ENCODE results near the gene RAB3IL1. TPM values are rescaled to one million over a fixed set of nuclear protein-coding genes. Genes with fewer than 3 reads are reported as not detected.

Gene RAB3IL1
- total and polyA plus RNA-seq, 9 of the 15 experiments (the other 6 are each of a cell fraction or from before 2014, with no cell fraction given) = 0.15 to 42.6 (median 15.5) TPM

DNA sequence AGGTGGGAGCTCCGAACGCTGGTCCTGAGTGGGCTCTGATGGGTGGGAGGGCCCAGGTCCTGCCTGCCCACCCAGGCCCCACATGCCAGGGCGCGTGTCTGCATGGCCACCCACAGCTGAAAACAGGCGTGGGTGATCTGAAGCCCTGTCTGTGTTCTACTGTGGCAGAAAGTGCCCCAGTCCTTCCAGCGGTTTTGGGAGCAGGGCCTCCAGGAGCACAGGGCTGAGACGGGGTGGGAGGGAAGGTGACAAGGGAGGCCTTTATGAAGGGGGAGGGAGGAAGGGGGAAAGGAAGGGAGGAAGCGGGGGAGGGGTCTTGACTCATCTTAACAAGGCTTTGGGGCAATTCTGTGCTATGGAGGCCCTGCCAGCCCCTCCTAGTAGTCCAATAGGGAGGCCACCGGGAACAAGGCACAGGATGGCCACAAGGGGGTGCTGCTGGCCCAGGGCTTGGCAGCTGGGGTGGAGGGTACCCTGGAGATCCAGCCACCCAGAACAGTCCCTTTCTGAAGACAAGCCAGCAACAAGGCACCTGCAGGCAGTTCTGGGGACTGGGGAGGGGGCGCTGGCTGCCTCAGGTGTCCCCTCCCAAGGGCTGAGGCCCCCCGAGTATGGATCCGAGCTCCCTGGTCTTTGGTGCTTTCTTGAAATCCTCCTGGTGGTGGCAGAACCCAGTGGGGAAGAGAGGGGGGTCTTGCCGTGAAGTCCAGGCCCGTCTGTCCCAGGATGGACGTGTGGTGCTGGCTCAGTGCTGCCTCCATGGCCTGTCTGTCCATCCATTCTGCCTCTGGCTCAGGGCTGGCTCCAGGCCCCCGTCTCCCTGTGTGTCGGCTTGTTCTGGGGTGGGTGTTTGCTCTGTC is 19.7 kb downstream of the RAB3IL1 start (continued):
- TF ChIP-seq, protein P1, sequence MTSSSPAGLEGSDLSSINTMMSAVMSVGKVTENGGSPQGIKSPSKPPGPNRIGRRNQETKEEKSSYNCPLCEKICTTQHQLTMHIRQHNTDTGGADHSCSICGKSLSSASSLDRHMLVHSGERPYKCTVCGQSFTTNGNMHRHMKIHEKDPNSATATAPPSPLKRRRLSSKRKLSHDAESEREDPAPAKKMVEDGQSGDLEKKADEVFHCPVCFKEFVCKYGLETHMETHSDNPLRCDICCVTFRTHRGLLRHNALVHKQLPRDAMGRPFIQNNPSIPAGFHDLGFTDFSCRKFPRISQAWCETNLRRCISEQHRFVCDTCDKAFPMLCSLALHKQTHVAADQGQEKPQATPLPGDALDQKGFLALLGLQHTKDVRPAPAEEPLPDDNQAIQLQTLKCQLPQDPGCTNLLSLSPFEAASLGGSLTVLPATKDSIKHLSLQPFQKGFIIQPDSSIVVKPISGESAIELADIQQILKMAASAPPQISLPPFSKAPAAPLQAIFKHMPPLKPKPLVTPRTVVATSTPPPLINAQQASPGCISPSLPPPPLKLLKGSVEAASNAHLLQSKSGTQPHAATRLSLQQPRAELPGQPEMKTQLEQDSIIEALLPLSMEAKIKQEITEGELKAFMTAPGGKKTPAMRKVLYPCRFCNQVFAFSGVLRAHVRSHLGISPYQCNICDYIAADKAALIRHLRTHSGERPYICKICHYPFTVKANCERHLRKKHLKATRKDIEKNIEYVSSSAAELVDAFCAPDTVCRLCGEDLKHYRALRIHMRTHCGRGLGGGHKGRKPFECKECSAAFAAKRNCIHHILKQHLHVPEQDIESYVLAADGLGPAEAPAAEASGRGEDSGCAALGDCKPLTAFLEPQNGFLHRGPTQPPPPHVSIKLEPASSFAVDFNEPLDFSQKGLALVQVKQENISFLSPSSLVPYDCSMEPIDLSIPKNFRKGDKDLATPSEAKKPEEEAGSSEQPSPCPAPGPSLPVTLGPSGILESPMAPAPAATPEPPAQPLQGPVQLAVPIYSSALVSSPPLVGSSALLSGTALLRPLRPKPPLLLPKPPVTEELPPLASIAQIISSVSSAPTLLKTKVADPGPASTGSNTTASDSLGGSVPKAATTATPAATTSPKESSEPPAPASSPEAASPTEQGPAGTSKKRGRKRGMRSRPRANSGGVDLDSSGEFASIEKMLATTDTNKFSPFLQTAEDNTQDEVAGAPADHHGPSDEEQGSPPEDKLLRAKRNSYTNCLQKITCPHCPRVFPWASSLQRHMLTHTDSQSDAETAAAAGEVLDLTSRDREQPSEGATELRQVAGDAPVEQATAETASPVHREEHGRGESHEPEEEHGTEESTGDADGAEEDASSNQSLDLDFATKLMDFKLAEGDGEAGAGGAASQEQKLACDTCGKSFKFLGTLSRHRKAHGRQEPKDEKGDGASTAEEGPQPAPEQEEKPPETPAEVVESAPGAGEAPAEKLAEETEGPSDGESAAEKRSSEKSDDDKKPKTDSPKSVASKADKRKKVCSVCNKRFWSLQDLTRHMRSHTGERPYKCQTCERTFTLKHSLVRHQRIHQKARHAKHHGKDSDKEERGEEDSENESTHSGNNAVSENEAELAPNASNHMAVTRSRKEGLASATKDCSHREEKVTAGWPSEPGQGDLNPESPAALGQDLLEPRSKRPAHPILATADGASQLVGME (CRISPR knock-in tag; IDR thresholded peaks at IDR 0.05) = no peak
- TF ChIP-seq, protein P2, sequence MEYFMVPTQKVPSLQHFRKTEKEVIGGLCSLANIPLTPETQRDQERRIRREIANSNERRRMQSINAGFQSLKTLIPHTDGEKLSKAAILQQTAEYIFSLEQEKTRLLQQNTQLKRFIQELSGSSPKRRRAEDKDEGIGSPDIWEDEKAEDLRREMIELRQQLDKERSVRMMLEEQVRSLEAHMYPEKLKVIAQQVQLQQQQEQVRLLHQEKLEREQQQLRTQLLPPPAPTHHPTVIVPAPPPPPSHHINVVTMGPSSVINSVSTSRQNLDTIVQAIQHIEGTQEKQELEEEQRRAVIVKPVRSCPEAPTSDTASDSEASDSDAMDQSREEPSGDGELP (CRISPR knock-in tag; IDR thresholded peaks at IDR 0.05; ENCODE audit: borderline replicate concordance) = peak; percentile 68; the same call in 1 of the 2 replicates
- no peak for TF ChIP-seq IFI16 (CRISPR knock-in tag; IDR thresholded peaks at IDR 0.05)
- no peak for TF ChIP-seq ATF7 (IDR thresholded peaks at IDR 0.05)
- no peak for TF ChIP-seq OTX1 (CRISPR knock-in tag; IDR thresholded peaks at IDR 0.05)
- TF ChIP-seq HLTF (IDR thresholded peaks at IDR 0.05) = no peak
- TF ChIP-seq RBM17 (IDR thresholded peaks at IDR 0.05; ENCODE audit: borderline replicate concordance, low read depth, low read length) = no peak
- TF ChIP-seq, protein P3, sequence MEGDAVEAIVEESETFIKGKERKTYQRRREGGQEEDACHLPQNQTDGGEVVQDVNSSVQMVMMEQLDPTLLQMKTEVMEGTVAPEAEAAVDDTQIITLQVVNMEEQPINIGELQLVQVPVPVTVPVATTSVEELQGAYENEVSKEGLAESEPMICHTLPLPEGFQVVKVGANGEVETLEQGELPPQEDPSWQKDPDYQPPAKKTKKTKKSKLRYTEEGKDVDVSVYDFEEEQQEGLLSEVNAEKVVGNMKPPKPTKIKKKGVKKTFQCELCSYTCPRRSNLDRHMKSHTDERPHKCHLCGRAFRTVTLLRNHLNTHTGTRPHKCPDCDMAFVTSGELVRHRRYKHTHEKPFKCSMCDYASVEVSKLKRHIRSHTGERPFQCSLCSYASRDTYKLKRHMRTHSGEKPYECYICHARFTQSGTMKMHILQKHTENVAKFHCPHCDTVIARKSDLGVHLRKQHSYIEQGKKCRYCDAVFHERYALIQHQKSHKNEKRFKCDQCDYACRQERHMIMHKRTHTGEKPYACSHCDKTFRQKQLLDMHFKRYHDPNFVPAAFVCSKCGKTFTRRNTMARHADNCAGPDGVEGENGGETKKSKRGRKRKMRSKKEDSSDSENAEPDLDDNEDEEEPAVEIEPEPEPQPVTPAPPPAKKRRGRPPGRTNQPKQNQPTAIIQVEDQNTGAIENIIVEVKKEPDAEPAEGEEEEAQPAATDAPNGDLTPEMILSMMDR (IDR thresholded peaks at IDR 0.05 in 2 of 3, conservative IDR thresholded peaks at IDR 0.05 in 1 of 3; ENCODE audit: insufficient read depth in 2 of 3, low read depth in 1 of 3, low read length in 3 of 3) = peak; percentile 86 to 96 (median 91)
- TF ChIP-seq, protein P4, sequence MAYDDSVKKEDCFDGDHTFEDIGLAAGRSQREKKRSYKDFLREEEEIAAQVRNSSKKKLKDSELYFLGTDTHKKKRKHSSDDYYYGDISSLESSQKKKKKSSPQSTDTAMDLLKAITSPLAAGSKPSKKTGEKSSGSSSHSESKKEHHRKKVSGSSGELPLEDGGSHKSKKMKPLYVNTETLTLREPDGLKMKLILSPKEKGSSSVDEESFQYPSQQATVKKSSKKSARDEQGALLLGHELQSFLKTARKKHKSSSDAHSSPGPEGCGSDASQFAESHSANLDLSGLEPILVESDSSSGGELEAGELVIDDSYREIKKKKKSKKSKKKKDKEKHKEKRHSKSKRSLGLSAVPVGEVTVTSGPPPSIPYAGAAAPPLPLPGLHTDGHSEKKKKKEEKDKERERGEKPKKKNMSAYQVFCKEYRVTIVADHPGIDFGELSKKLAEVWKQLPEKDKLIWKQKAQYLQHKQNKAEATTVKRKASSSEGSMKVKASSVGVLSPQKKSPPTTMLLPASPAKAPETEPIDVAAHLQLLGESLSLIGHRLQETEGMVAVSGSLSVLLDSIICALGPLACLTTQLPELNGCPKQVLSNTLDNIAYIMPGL (CRISPR knock-in tag; IDR thresholded peaks at IDR 0.05) = no peak
- no peak for TF ChIP-seq BRCA1 (IDR thresholded peaks at IDR 0.05)
- TF ChIP-seq BRCA1 (CRISPR knock-in tag; IDR thresholded peaks at IDR 0.05) = no peak
- no peak for TF ChIP-seq THRAP3 (IDR thresholded peaks at IDR 0.05; ENCODE audit: borderline replicate concordance)
- TF ChIP-seq FOXP1 (CRISPR knock-in tag; IDR thresholded peaks at IDR 0.05) = no peak; the same call in 1 of the 2 replicates
- TF ChIP-seq, protein P5, sequence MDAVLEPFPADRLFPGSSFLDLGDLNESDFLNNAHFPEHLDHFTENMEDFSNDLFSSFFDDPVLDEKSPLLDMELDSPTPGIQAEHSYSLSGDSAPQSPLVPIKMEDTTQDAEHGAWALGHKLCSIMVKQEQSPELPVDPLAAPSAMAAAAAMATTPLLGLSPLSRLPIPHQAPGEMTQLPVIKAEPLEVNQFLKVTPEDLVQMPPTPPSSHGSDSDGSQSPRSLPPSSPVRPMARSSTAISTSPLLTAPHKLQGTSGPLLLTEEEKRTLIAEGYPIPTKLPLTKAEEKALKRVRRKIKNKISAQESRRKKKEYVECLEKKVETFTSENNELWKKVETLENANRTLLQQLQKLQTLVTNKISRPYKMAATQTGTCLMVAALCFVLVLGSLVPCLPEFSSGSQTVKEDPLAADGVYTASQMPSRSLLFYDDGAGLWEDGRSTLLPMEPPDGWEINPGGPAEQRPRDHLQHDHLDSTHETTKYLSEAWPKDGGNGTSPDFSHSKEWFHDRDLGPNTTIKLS (IDR thresholded peaks at IDR 0.05; ENCODE audit: borderline replicate concordance, low read depth) = no peak
- 0 out of 2 replicates have a peak, but pooled peaks have one; percentile 43 for TF ChIP-seq ZBED1 (IDR thresholded peaks at IDR 0.05)
- no peak for TF ChIP-seq SMARCC2 (IDR thresholded peaks at IDR 0.05; ENCODE audit: low read depth)

All from K562 (cell line).